IMR-90 (cell line): ENCODE results near the gene VPS13C.

Experiments used
- POLR2A ChIP-seq: IDR thresholded peaks from 2 replicates; pipeline ENCODE4 v1.6.1; 2012; ENCODE audit warnings: mild to moderate bottlenecking, low read depth, low read length
- TF ChIP-seq, protein P1 (sequence below): conservative IDR thresholded peaks from 2 replicates; pipeline ENCODE4 v1.5.1; 2012; ENCODE audit warnings: mild to moderate bottlenecking, low read depth, low read length, improper control_type of control experiment

DNA sequence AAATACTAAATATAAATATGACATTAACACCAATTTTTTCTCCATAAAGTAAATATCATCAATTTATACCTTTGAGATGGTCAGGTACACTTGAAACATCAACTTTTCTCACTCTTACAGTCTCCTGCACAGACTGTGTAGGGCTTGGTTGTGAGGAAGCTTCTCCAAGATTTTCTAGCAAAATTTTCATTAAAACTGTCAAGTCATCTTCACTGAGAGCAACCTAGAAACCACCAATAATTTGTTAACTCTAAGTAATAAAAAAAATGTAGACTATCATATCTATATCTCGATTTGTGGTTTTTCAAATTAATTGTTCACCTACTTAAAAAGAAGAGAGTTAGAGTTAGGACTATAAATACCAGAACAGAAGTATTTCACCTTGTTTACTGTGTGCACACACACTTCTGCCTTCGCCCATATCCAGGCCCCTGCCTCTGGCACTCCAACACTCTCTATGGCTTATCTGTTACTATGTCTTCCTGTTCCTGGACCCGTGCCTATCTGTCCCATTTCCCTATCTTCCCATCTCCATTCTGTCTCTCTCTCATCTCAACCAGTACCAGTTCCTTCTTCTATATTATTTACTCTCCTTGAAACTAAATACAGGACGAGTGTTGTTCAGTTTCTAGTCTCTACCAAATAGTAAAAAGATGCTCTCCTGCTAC lies 123.6 kb downstream of the VPS13C start:
- TF ChIP-seq, protein P1, sequence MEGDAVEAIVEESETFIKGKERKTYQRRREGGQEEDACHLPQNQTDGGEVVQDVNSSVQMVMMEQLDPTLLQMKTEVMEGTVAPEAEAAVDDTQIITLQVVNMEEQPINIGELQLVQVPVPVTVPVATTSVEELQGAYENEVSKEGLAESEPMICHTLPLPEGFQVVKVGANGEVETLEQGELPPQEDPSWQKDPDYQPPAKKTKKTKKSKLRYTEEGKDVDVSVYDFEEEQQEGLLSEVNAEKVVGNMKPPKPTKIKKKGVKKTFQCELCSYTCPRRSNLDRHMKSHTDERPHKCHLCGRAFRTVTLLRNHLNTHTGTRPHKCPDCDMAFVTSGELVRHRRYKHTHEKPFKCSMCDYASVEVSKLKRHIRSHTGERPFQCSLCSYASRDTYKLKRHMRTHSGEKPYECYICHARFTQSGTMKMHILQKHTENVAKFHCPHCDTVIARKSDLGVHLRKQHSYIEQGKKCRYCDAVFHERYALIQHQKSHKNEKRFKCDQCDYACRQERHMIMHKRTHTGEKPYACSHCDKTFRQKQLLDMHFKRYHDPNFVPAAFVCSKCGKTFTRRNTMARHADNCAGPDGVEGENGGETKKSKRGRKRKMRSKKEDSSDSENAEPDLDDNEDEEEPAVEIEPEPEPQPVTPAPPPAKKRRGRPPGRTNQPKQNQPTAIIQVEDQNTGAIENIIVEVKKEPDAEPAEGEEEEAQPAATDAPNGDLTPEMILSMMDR, result no peak
- TF ChIP-seq POLR2A, result no peak
